Keratinocyte (primary cell): ENCODE data around the gene ACOXL. TPM values are rescaled to one million over a fixed set of nuclear protein-coding genes. Genes with fewer than 3 reads are reported as not detected.

ENCODE experiments used
- DNase-seq: peaks from one replicate; pipeline ENCODE4 v3.0.0-alpha.2; 2011; ENCODE audit warnings: low read depth, missing footprints, low spot score
- FAIRE-seq: peaks from 2 replicates; lab custom pipeline; 2011; peaks lifted over from hg19 to GRCh38; lab: Jason Lieb, UNC
- H2AFZ ChIP-seq: 2 replicates; pipeline ENCODE4 v1.6.0; 2012; ENCODE audit warnings: low read length, control low read depth, inconsistent platforms; ENCODE audit not compliant: control insufficient read depth
- H3K27ac ChIP-seq: 2 replicates; pipeline ENCODE4 v1.5.1; 2011; ENCODE audit warnings: low read length; ENCODE audit not compliant: control insufficient read depth, insufficient read depth
- H3K27me3 ChIP-seq: 3 replicates; pipeline ENCODE4 v1.6.0; 2011; ENCODE audit warnings: low read length; ENCODE audit not compliant: control insufficient read depth, insufficient read depth; ENCODE audit errors: extremely low read depth
- H3K36me3 ChIP-seq, 2 experiments: 2 replicates in 1 of 2; 3 replicates in 1 of 2; pipeline ENCODE4 v1.5.1; 2011; ENCODE audit warnings: low read length in 2 of 2, mild to moderate bottlenecking in 1 of 2; ENCODE audit not compliant: control insufficient read depth in 2 of 2, insufficient read depth in 2 of 2; ENCODE audit errors: extremely low read depth in 1 of 2
- H3K4me1 ChIP-seq: 3 replicates; pipeline ENCODE4 v1.5.1; 2011; ENCODE audit warnings: low read length; ENCODE audit not compliant: control insufficient read depth, insufficient read depth; ENCODE audit errors: extremely low read depth
- H3K4me2 ChIP-seq: 3 replicates; pipeline ENCODE4 v1.6.0; 2011; ENCODE audit warnings: low read depth, low read length; ENCODE audit not compliant: control insufficient read depth, insufficient read depth; ENCODE audit errors: extremely low read depth
- H3K4me3 ChIP-seq, 3 experiments: fragments of 200-600 bp in 1 of 3; sonication (generic) in 1 of 3; 2 replicates in 2 of 3; 3 replicates in 1 of 3; pipeline ENCODE4 v1.5.1; 2011 to 2016; ENCODE audit warnings: low read length in 3 of 3, mild to moderate bottlenecking in 3 of 3, control low read depth in 2 of 3, inconsistent platforms in 1 of 3, low read depth in 1 of 3, mixed read lengths in 1 of 3, mixed run types in 1 of 3, moderate library complexity in 1 of 3; ENCODE audit not compliant: control insufficient read depth in 2 of 3, insufficient read depth in 2 of 3; ENCODE audit errors: extremely low read depth in 1 of 3
- H3K79me2 ChIP-seq: 2 replicates; pipeline ENCODE4 v1.6.0; 2012; ENCODE audit warnings: low read length; ENCODE audit not compliant: control insufficient read depth, insufficient read depth
- H3K9ac ChIP-seq: 3 replicates; pipeline ENCODE4 v1.6.0; 2011; ENCODE audit warnings: low read length; ENCODE audit not compliant: control insufficient read depth, insufficient read depth; ENCODE audit errors: extremely low read depth
- H3K9me1 ChIP-seq: 3 replicates; pipeline ENCODE4 v1.6.0; 2011; ENCODE audit warnings: low read length; ENCODE audit not compliant: control insufficient read depth, insufficient read depth; ENCODE audit errors: extremely low read depth
- H3K9me3 ChIP-seq: 2 replicates; pipeline ENCODE4 v1.5.1; 2012; ENCODE audit warnings: low read depth, low read length; ENCODE audit not compliant: control insufficient read depth
- H4K20me1 ChIP-seq: 3 replicates; pipeline ENCODE4 v1.6.0; 2011; ENCODE audit warnings: low read length; ENCODE audit not compliant: control insufficient read depth, insufficient read depth; ENCODE audit errors: extremely low read depth
- EZH2 ChIP-seq: IDR thresholded peaks from one replicate; pipeline ENCODE4 v1.6.1; 2012; ENCODE audit warnings: inconsistent platforms, mild to moderate bottlenecking, low read length, moderate library complexity
- dilution Hi-C: fragments of 300-500 bp; cut with MboI; formaldehyde crosslinking; loops from one replicate; pipeline ENCODE4 v1.7.0; 2020; ENCODE audit warnings: low sequenced_read_pairs; ENCODE audit not compliant: extremely low pct_ligation_motif_present
- polyA plus RNA-seq, 5 experiments: library from polyadenylated mRNA; depleted of rRNA in 3 of 5; stranded (reverse) in 3 of 5; stranded (forward) in 1 of 5; unstranded in 1 of 5; fragments of >200 nt; gene quantifications; 1 replicate in 1 of 5; 2 replicates in 3 of 5; 3 replicates in 1 of 5; pipeline versions ENCODE4 v1.2.1 to v1.2.3, GENCODE V29; 2011 to 2012; ENCODE audit warnings: missing spikeins in 2 of 5, low read depth in 1 of 5, low replicate concordance in 1 of 5
- TF ChIP-seq, protein P1 (sequence below), 3 experiments: IDR thresholded peaks in 1 of 3; conservative IDR thresholded peaks in 1 of 3; optimal IDR thresholded peaks in 1 of 3; 2 replicates in 2 of 3; 3 replicates in 1 of 3; pipeline versions ENCODE3 to v1.5.1; 2011; ENCODE audit warnings: low read length in 3 of 3, mild to moderate bottlenecking in 3 of 3, moderate library complexity in 2 of 3, control low read depth in 1 of 3, inconsistent platforms in 1 of 3; ENCODE audit not compliant: insufficient read depth in 2 of 3; ENCODE audit errors: extremely low read depth in 1 of 3

The ACOXL gene
- polyA plus RNA-seq, 1 donor (not counting 4 experiments of a cell fraction or from before 2014, with no cell fraction given): 0.04 TPM

GRCh38 chr2:110873597-110874452 is 141.5 kb downstream of the ACOXL start:
- no peak overlapping the region for H3K27ac ChIP-seq
- no peaks in the 10 kb centered on the region for H3K36me3 ChIP-seq
- H3K9ac ChIP-seq: no peak overlapping the region
- no peaks in the 10 kb centered on the region for H3K79me2 ChIP-seq
- H4K20me1 ChIP-seq: no peaks in the 10 kb centered on the region
- no peaks in the 10 kb centered on the region for H3K9me3 ChIP-seq
- FAIRE-seq (no peak), DNase-seq (no peak)
- no peak overlapping the region for H2AFZ ChIP-seq
- no peaks in the 10 kb centered on the region for H3K4me1 ChIP-seq
- no peak overlapping the region for H3K4me3 ChIP-seq
- TF ChIP-seq, protein P1, sequence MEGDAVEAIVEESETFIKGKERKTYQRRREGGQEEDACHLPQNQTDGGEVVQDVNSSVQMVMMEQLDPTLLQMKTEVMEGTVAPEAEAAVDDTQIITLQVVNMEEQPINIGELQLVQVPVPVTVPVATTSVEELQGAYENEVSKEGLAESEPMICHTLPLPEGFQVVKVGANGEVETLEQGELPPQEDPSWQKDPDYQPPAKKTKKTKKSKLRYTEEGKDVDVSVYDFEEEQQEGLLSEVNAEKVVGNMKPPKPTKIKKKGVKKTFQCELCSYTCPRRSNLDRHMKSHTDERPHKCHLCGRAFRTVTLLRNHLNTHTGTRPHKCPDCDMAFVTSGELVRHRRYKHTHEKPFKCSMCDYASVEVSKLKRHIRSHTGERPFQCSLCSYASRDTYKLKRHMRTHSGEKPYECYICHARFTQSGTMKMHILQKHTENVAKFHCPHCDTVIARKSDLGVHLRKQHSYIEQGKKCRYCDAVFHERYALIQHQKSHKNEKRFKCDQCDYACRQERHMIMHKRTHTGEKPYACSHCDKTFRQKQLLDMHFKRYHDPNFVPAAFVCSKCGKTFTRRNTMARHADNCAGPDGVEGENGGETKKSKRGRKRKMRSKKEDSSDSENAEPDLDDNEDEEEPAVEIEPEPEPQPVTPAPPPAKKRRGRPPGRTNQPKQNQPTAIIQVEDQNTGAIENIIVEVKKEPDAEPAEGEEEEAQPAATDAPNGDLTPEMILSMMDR (optimal IDR thresholded peaks at IDR 0.05 in 1 of 3, IDR thresholded peaks at IDR 0.05 in 1 of 3, conservative IDR thresholded peaks at IDR 0.05 in 1 of 3; ENCODE audit: extremely low read depth in 1 of 3, insufficient read depth in 2 of 3, low read length in 3 of 3): no peak
- no peak for TF ChIP-seq EZH2
- H3K4me2 ChIP-seq: no peak overlapping the region
- no peaks in the 10 kb centered on the region for H3K9me1 ChIP-seq
- dilution Hi-C loops: no loop called here
- peaks cover 9% of the 10 kb centered on the region for H3K27me3 ChIP-seq

GRCh38 chr2:110874453-110875383 is 142.3 kb downstream of the ACOXL start:
- no peaks in the 10 kb centered on the region for H3K4me1 ChIP-seq
- no peaks in the 10 kb centered on the region for H4K20me1 ChIP-seq
- dilution Hi-C loops: no loop called here
- no peaks in the 10 kb centered on the region for H3K79me2 ChIP-seq
- H3K27me3 ChIP-seq: peaks cover 9% of the 10 kb centered on the region
- no peaks in the 10 kb centered on the region for H3K9me3 ChIP-seq
- no peak for TF ChIP-seq EZH2
- TF ChIP-seq, protein P1 (optimal IDR thresholded peaks at IDR 0.05 in 1 of 3, IDR thresholded peaks at IDR 0.05 in 1 of 3, conservative IDR thresholded peaks at IDR 0.05 in 1 of 3; ENCODE audit: extremely low read depth in 1 of 3, insufficient read depth in 2 of 3, low read length in 3 of 3): no peak
- no peak overlapping the region for H3K9ac ChIP-seq
- no peak overlapping the region for H3K4me2 ChIP-seq
- no peak overlapping the region for H3K4me3 ChIP-seq
- no peaks in the 10 kb centered on the region for H3K9me1 ChIP-seq
- no peak overlapping the region for H3K27ac ChIP-seq
- no peak for FAIRE-seq
- no peak overlapping the region for H2AFZ ChIP-seq
- DNase-seq: no peak
- no peaks in the 10 kb centered on the region for H3K36me3 ChIP-seq
